RWPE2 (cell line): ENCODE results near the gene TOE1.

Source experiments
- ATAC-seq: fragments of 200-7000 bp; cut with Tn5 transposase; 3 replicates; pipeline ENCODE4 v1.9.1; 2021; ENCODE audit warnings: low read depth
- DNase-seq: peaks from one replicate; pipeline ENCODE4 v3.0.0-alpha.2; 2020; ENCODE audit warnings: low spot score
- H3K27ac ChIP-seq: fragments of 450-650 bp; 2 replicates; pipeline ENCODE4 v1.5.1; 2017; ENCODE audit warnings: mild to moderate bottlenecking; ENCODE audit not compliant: poor library complexity, severe bottlenecking
- H3K27me3 ChIP-seq: fragments of 250-450 bp; sonication (Bioruptor Pico); 2 replicates; pipeline ENCODE4 v1.5.1; 2021; ENCODE audit warnings: mild to moderate bottlenecking, moderate library complexity; ENCODE audit not compliant: insufficient read depth, poor library complexity, severe bottlenecking
- H3K36me3 ChIP-seq: fragments of 250-450 bp; sonication (Bioruptor Pico); 2 replicates; pipeline ENCODE4 v1.5.1; 2020; ENCODE audit warnings: low read depth, mild to moderate bottlenecking, moderate library complexity
- H3K4me1 ChIP-seq: fragments of 250-450 bp; sonication (Bioruptor Pico); 2 replicates; pipeline ENCODE4 v1.5.1; 2021; ENCODE audit warnings: mild to moderate bottlenecking, moderate library complexity; ENCODE audit not compliant: insufficient read depth, poor library complexity, severe bottlenecking
- H3K4me3 ChIP-seq: fragments of 250-450 bp; sonication (Bioruptor Pico); 2 replicates; pipeline ENCODE4 v1.5.1; 2021; ENCODE audit warnings: mild to moderate bottlenecking, moderate library complexity; ENCODE audit not compliant: severe bottlenecking
- H3K9me3 ChIP-seq: fragments of 250-450 bp; sonication (Bioruptor Pico); 2 replicates; pipeline ENCODE4 v1.5.1; 2021; ENCODE audit warnings: mild to moderate bottlenecking, moderate library complexity; ENCODE audit not compliant: severe bottlenecking
- TF ChIP-seq, protein P1 (sequence below): fragments of 450-650 bp; IDR thresholded peaks from one replicate; pipeline ENCODE4 v1.5.1; 2017; ENCODE audit warnings: mild to moderate bottlenecking, moderate library complexity; ENCODE audit not compliant: poor library complexity, severe bottlenecking

TOE1 gene

GRCh38 chr1:45364294-45364693 lies 24.3 kb downstream of the TOE1 start:
- H3K36me3 ChIP-seq, result no peaks in the 10 kb centered on the region
- H3K27me3 ChIP-seq, result no peaks in the 10 kb centered on the region
- no peak overlapping the region for H3K4me3 ChIP-seq
- ATAC-seq (no peak), DNase-seq (no peak)
- H3K4me1 ChIP-seq, result peaks cover 6% of the 10 kb centered on the region
- TF ChIP-seq, protein P1, sequence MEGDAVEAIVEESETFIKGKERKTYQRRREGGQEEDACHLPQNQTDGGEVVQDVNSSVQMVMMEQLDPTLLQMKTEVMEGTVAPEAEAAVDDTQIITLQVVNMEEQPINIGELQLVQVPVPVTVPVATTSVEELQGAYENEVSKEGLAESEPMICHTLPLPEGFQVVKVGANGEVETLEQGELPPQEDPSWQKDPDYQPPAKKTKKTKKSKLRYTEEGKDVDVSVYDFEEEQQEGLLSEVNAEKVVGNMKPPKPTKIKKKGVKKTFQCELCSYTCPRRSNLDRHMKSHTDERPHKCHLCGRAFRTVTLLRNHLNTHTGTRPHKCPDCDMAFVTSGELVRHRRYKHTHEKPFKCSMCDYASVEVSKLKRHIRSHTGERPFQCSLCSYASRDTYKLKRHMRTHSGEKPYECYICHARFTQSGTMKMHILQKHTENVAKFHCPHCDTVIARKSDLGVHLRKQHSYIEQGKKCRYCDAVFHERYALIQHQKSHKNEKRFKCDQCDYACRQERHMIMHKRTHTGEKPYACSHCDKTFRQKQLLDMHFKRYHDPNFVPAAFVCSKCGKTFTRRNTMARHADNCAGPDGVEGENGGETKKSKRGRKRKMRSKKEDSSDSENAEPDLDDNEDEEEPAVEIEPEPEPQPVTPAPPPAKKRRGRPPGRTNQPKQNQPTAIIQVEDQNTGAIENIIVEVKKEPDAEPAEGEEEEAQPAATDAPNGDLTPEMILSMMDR, result no peak
- H3K9me3 ChIP-seq, result no peaks in the 10 kb centered on the region
- no peak overlapping the region for H3K27ac ChIP-seq

DNA sequence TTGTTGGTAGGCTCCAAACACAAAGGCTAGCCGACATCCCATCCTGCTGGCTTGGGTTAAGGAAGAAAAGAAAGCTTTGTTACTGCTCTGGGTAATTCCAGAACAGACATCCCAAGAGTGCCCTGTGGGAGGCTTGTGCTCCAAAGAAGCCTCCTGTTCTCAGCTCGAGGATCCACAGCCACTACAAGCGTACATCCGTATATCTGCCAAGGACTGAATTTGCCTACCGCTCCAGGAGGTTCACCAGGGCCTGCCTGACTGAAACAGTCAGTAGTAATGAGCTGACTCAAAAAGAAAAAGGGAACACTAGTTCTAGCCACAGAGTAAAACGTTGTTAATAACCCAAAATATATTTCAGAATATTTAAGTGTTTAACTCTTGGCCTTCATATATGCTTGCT lies 25.1 kb downstream of the TOE1 start:
- H3K27ac ChIP-seq, result no peak overlapping the region
- ATAC-seq (no peak), DNase-seq (no peak)
- peaks cover 2% of the 10 kb centered on the region for H3K4me1 ChIP-seq
- TF ChIP-seq, protein P1, result no peak
- H3K36me3 ChIP-seq, result no peaks in the 10 kb centered on the region
- no peaks in the 10 kb centered on the region for H3K9me3 ChIP-seq
- no peak overlapping the region for H3K4me3 ChIP-seq
- H3K27me3 ChIP-seq, result no peaks in the 10 kb centered on the region

DNA sequence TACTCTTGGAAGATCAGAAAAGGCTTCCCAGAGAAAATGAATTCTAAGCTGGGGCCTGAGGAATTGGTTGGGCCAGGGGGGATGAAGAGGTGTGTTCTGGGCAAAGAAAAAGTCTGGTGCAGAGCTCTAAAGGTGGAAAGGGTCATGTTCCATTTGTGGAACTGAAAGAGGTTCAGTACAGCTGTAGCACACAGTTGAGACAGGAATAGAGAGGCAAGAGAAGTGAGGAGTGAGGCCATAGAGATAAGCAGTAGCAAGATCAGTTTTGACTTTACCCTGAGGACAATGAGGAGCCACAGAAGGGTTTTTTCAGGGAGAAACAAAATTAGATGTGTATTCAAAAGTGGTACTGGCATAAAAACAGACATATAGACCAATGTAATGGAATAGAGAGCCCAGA lies 30.6 kb downstream of the TOE1 start:
- ATAC-seq, result no peak
- no peak for DNase-seq
- no peaks in the 10 kb centered on the region for H3K4me1 ChIP-seq

GRCh38 chr1:45373573-45373972 lies 33.6 kb downstream of the TOE1 start:
- H3K27me3 ChIP-seq, result no peaks in the 10 kb centered on the region
- H3K4me1 ChIP-seq, result no peaks in the 10 kb centered on the region
- TF ChIP-seq, protein P1, result no peak
- H3K9me3 ChIP-seq, result no peaks in the 10 kb centered on the region
- no peak overlapping the region for H3K27ac ChIP-seq
- no peak for DNase-seq
- H3K4me3 ChIP-seq, result no peak overlapping the region
- no peak for ATAC-seq
- no peaks in the 10 kb centered on the region for H3K36me3 ChIP-seq

More for the DNA sequence above, 30.6 kb downstream of the TOE1 start:
- TF ChIP-seq, protein P1, result no peak
- no peaks in the 10 kb centered on the region for H3K27me3 ChIP-seq
- H3K9me3 ChIP-seq, result no peaks in the 10 kb centered on the region
- no peaks in the 10 kb centered on the region for H3K36me3 ChIP-seq
- H3K4me3 ChIP-seq, result no peak overlapping the region
- H3K27ac ChIP-seq, result no peak overlapping the region

DNA sequence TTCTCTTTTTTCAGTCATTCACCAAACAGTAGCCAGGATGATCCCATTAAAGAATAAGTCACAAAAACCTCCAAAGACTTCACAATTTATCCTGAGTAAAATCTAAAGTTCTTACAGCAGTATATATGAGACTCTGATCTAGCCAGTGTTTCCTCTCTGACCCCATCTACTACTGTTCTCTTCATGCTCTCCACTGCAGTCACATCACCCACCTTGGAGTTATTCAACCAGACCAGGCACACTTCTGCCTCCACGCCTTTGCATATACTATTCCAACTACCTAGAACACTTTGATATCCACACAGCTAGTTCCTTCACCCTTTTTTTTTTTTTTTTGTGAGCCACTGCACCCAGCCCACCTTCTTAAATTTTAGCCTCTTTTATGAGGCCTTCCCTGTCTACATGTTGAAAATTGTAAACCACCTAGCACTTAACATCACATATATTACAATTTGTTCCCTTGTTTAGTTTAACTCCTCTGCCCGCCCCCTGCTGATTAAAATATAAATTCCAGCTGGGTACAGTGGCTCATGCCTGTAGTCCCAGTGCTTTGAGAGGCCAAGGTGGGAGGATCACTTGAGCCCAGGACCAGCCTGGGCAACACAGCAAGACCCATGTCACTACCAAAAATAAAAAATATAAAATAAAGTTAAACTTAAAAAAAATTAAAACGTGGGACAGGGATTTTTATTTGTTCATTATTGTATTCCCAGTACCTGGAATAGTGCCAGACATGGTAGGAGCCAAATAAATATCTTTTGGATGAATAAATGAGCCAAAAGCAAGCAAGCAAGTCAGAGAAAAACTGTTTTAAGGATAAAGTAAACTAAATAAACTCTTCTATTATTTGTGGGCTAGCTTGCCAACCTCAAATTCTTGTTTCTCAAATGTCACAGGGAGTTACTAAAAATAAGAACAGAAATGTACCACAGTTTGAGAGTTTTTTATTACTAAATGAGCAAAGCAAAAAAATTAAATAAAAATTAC lies 35.4 kb downstream of the TOE1 start:
- Histone ChIP-seq H3K27ac (no peak overlapping the region), H3K4me1 (no peaks in the 10 kb centered on the region), H3K27me3 (no peaks in the 10 kb centered on the region), H3K36me3 (no peaks in the 10 kb centered on the region), H3K4me3 (no peak overlapping the region), H3K9me3 (no peaks in the 10 kb centered on the region)
- DNase-seq (no peak), ATAC-seq (no peak)
- TF ChIP-seq, protein P1, result no peak
